Epithelial cell of esophagus (primary cell): ENCODE data around the gene XCL2.
"Not testable (repeated sequence)": the region's sequence is repeated elsewhere in the genome, so short reads cannot be mapped to it uniquely, and the experiment has no call there.

ENCODE experiments used
- DNase-seq: peaks from one replicate; pipeline ENCODE4 v3.0.0; 2010; ENCODE audit warnings: low read depth
- H3K4me3 ChIP-seq: 2 replicates; pipeline ENCODE4 v1.5.1; 2011; ENCODE audit warnings: mild to moderate bottlenecking, low read length, control low read depth
- CTCF ChIP-seq: IDR thresholded peaks from 2 replicates; pipeline ENCODE4 v1.5.1; 2011; ENCODE audit warnings: low read depth, mild to moderate bottlenecking, low read length, control low read depth, inconsistent platforms; ENCODE audit not compliant: insufficient read depth; ENCODE audit errors: missing control alignments

The XCL2 gene

DNA sequence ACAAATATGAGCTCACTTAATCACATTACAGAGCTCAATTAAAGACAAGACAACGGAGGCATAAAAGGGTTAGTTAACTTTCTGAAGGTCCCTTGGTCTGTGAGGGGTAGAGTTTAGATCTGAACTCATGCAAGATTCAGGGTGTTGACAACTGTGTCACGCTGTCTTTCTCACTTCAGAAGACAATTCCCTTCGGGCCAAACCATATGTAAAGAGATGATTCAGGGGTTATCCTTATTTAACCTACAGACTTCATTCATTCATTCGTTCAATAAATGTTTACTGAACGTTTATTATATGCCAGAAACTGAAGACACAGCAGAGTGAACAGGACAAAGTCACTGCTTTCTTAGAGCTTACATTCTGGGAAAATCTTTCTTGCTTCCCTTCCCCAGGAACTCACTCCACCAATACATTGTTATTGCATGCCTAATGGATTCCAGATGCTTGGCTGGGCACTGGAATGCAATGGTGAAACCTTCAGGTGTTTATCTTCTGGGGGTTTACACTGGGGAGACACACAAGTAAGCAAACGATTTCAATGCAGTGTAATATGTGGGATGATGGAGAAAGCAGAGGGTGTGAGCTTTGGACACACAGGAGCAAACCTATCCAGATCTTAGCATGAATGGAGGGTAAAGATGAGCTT is 39.0 kb upstream of the XCL2 start:
- TF ChIP-seq CTCF = no peak
- no peak overlapping the region for H3K4me3 ChIP-seq
- DNase-seq = peak; percentile 19

DNA sequence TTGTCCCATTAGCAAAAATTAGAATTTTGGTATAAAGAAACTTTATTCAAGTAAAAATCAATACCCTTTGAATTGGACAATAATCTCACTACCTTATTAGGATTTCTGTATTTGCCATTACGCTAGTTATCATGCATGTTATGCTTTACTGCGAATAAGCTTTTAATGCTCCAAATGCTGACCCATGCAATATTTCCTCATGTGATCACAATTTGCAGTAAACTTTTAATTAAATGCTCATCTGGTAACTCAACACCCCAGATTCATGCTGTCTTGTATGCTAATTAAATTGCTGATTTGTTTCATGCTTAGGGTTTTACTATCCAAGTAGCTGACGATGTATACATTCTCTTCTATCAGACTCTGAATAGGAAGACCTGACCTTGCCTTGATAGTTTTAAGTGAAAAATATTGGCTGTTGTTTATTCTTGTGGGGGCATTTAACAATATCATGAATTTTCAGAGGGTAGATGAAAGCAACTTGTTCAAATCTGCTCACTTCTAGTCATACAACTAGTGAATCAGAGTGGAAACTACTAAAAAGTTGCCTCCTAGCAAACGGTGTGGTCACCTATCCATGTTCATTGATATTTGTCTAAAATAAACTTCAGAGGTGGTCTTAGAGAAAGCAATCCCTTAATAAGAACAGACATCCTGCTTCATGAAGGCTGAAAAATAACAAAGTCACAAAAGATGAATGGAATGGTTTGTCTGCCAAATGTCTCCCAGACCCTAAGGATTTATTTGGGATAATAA is 38.2 kb upstream of the XCL2 start:
- no peak for DNase-seq
- no peak for TF ChIP-seq CTCF
- no peak overlapping the region for H3K4me3 ChIP-seq

GRCh38 chr1:168580991-168581390 is 37.2 kb upstream of the XCL2 start:
- not testable (repeated sequence) for DNase-seq, H3K4me3 ChIP-seq

GRCh38 chr1:168580290-168580689 is 36.5 kb upstream of the XCL2 start:
- not testable (repeated sequence) for DNase-seq, H3K4me3 ChIP-seq

DNA sequence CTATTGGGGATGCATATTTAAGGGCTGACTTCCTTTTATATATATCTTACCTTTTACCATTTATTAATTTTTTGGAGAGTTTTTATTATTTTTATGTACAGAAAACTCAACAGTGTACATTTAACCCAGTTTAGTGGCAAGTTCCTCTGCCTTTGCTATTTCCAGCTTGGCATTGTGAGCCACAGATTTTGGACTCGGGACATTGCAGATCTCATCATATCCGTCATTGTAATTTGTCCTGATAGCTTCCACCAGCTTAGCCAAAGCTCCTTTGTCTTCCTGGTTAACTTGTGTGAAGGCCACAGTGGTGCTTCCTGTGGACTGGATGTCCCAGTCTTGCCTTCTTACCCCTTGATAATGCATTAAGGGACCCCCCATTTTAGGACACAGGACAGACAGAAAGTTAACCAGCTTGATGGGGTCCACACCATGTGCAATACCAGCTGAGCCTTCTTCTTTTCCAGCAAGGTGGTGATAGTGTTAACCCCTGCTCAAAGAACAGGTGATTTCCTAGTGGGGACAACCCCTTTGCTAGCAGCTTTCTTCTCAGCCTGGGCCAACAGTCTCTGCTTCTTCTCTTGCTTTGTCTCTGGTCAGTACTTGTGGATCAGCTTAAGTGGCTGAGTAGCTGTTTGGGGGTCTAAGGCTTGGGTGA is 34.9 kb upstream of the XCL2 start:
- not testable (repeated sequence) for H3K4me3 ChIP-seq, DNase-seq

DNA sequence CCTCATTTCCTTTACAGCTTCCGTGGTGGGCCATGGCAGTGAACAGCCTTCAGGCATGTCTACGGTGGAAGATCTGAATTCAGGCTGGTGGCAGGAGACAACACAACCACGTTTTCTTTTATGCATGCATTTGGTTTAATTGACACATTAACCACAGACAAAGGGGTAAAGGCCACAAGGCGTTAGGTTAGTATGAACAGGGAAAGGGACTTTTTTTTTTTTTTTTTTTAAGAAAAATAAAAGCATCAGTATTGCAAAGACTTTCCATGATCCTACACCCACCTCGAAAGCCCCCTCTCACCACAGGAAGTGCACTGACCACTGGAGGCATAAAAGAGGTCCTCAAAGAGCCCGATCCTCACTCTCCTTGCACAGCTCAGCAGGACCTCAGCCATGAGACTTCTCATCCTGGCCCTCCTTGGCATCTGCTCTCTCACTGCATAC is 32.5 kb upstream of the XCL2 start, which contains the start of gene XCL1:
Gene XCL1 (plus strand): TSS at position 361 of the 444 bp plus-strand sequence. CDS start 33 bp downstream, at position 394.
- not testable (repeated sequence) for H3K4me3 ChIP-seq, DNase-seq

- not testable (repeated sequence) for H3K4me3 ChIP-seq
- DNase-seq = peak; percentile 24
- TF ChIP-seq CTCF = peak; percentile 13
These were observed 30.4 kb upstream of the XCL2 start for GRCh38 chr1:168574234-168574633.

GRCh38 chr1:168572633-168573032 is 28.8 kb upstream of the XCL2 start:
- DNase-seq = no peak
- H3K4me3 ChIP-seq = no peak overlapping the region
- TF ChIP-seq CTCF = no peak

GRCh38 chr1:168570652-168571051 is 26.9 kb upstream of the XCL2 start:
- no peak for DNase-seq
- no peak overlapping the region for H3K4me3 ChIP-seq
- TF ChIP-seq CTCF = no peak
